CD4-positive, alpha-beta T cell treated with Interleukin-6 at 100 ng/mL for 8 hours (primary cell): ENCODE results near the gene TRIM47.

Experiments used
- DNase-seq: peaks from one replicate; pipeline ENCODE4 v3.0.0-alpha.2; 2020; ENCODE audit warnings: mixed read lengths, low spot score

TRIM47 gene

GRCh38 chr17:75906143-75906884 lies 27.9 kb upstream of the TRIM47 start:
- DNase-seq: no peak

GRCh38 chr17:75904749-75905521 lies 26.6 kb upstream of the TRIM47 start, which contains the start of gene MRPL38:
TSS of gene MRPL38 (minus strand) at chr17:75904884. CDS start at chr17:75904875, 9 bp downstream.
- DNase-seq: peak; percentile 93

GRCh38 chr17:75902406-75902805 lies 24.0 kb upstream of the TRIM47 start:
- DNase-seq: no peak

- no peak for DNase-seq
Measured at GRCh38 chr17:75901727-75902126, 23.3 kb upstream of the TRIM47 start.

GRCh38 chr17:75900691-75901533 lies 22.5 kb upstream of the TRIM47 start:
- DNase-seq: no peak

GRCh38 chr17:75899767-75900468 lies 21.5 kb upstream of the TRIM47 start:
- no peak for DNase-seq

GRCh38 chr17:75899353-75899752 lies 21.0 kb upstream of the TRIM47 start:
- DNase-seq: no peak

GRCh38 chr17:75898791-75899190 lies 20.4 kb upstream of the TRIM47 start:
- DNase-seq: no peak

GRCh38 chr17:75898065-75898464 lies 19.7 kb upstream of the TRIM47 start:
- no peak for DNase-seq

- DNase-seq: no peak
Measured at GRCh38 chr17:75897160-75898019, 19.0 kb upstream of the TRIM47 start.

GRCh38 chr17:75896415-75897159 lies 18.2 kb upstream of the TRIM47 start, which contains the start of gene TRIM65:
TSS of gene TRIM65 (minus strand) at chr17:75896951. CDS start at chr17:75896937, 14 bp downstream.
- peak; percentile 73 for DNase-seq

- no peak for DNase-seq
Measured at GRCh38 chr17:75895370-75896155, 17.2 kb upstream of the TRIM47 start.

GRCh38 chr17:75894049-75894733 lies 15.8 kb upstream of the TRIM47 start:
- DNase-seq: no peak

GRCh38 chr17:75893305-75894048 lies 15.1 kb upstream of the TRIM47 start:
- no peak for DNase-seq

- DNase-seq: no peak
Measured at GRCh38 chr17:75892556-75893224, 14.3 kb upstream of the TRIM47 start.

- no peak for DNase-seq
Measured at GRCh38 chr17:75891605-75892555, 13.5 kb upstream of the TRIM47 start.
